Muscle of back (tissue), 13 donors: ENCODE results near the gene TMEM247. TPM values are rescaled to one million over a fixed set of nuclear protein-coding genes. Genes with fewer than 3 reads are reported as not detected.
A peak's percentile ranks its signal among the peaks of the same experiment; 100 is the strongest.

Source experiments
- DNase-seq, 3 donors: peaks; one replicate each; pipeline versions ENCODE4 v3.0.0 to v3.0.0-alpha.2; 2013
- long read RNA-seq, 9 donors: transcript quantifications; one replicate each; lab custom pipeline, GENCODE V29; 2026
- polyA plus RNA-seq, 10 donors: library from polyadenylated mRNA; unstranded; fragments of 120-200 nt; gene quantifications; one replicate each; pipeline ENCODE4 v1.2.1, GENCODE V29; 2013; ENCODE audit not compliant: insufficient read length in 10 of 10

Gene TMEM247
- polyA plus RNA-seq = not detected
- long read RNA-seq, donor 1 = 0 reads
- long read RNA-seq, donor 2 = 0 reads
- long read RNA-seq, donor 3 = 0 reads
- long read RNA-seq, donor 4 = 0 reads
- long read RNA-seq, donor 5 = 0 reads
- long read RNA-seq, donor 6 = 0 reads
- long read RNA-seq, donor 7 = 0 reads
- long read RNA-seq, donor 8 = 0 reads
- long read RNA-seq, donor 9 = 0 reads

GRCh38 chr2:46479265-46479664, at the start of gene TMEM247:
Gene TMEM247, plus strand, starts transcription at chr2:46479565.
- DNase-seq = no peak

GRCh38 chr2:46430413-46430812, 49.0 kb upstream of the TMEM247 start:
- no peak for DNase-seq

DNA sequence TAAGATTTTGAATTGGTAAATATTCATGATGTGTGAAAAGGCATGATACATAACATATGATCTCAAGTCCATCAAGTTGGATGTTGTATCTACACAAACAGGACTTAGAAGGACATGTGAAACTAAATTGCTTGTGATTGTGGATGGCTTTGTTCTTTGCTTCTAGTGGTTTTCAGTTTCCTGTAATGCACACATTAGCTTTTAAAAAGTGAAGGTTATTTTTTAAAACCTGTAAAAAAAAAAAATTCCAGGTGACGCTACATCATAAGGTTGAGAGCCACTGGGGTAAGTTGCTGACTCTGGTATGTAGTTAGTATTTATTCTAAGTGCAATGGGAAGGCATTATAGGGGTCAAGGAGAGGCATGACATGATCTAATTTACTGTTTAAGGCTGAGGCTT, 48.4 kb upstream of the TMEM247 start:
- no peak for DNase-seq

DNA sequence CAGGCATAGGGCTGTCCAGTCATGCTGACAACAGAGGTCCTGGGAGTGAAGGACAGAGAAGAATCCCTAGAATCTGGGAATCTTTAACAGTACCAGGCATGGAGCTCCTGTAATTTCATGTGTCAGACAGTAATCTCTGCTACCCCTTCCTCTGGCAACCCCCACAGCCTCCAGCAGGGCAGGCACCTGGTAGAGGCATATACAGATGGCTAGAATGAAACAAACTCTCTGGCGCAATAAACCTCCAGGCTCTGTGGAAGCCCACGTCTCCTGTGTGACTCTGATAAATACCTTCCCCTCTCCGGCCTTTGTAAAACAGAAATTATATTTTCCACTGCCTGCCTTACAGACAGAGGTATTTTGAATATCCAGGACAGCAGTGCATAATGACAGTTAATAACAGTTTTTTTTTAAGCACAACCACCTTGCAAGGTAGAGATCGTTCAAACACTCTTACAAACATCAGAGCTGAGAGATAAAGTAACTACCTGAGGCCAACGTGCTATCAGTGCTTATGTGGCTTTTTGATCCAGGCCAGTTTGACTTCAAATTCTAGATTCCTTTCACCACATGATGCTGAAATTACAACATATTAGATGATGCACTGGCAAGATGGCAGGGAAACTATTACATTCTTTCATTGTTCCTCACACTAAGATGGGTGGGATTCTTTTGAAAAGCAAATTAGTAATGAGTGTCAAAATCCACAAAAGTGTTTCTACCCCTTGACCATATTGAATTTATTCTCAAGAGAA, 47.7 kb upstream of the TMEM247 start:
- DNase-seq = no peak

DNA sequence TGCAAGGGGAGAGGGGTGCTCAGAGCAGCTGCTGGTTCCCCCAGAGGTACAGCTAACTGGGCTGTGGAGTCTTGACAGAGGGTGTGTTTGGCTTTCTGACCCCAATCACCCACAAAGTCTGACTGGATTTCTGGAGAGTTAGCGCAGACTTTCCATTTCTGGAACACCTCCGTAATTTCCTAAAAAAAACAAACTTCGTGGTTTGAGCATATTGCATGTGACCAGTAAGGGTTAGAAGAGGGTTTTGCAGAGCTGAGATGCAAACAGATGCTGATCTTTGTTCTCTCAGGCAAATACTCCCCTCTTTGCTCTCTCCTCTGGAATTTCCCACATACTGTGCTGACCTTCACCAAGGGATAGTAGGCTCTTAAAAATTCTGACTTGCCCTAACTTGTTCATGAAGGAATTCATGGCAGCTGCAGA, 44.5 kb upstream of the TMEM247 start:
- no peak for DNase-seq

- no peak for DNase-seq
Observed at GRCh38 chr2:46435353-46435752, 44.0 kb upstream of the TMEM247 start.

DNA sequence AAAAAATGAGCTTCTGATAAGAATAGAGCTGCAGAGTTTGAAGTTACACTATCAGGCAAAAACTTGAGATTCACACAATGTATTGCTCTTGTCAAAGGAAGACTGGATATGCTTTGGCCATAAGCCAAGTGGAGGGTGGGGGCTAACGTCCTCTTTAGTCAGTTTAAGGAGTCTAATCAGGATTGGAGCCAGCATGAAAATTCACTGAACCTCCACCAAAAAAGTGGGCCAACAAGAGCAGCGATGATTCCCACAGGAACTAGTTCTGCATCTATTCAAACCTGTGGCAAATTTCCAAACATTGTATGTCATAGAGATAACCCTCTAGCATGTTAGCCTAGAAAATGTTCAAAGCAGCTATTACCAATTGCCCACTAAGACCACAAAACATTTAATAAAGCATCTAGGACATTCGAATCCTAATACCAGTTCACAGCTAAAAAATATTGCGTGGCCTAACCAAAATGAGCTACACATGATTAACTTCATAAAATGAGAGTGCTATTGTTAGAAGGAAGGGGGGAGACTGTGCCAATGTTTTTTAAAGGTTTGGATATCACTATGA, 43.5 kb upstream of the TMEM247 start:
- DNase-seq = peak in 2 of 3 donors; percentile 34 to 71

- no peak for DNase-seq
Observed at GRCh38 chr2:46436800-46437199, 42.6 kb upstream of the TMEM247 start.

GRCh38 chr2:46438102-46438501, 41.3 kb upstream of the TMEM247 start:
- no peak for DNase-seq

- no peak for DNase-seq
Observed at GRCh38 chr2:46438794-46439193, 40.6 kb upstream of the TMEM247 start.

GRCh38 chr2:46439582-46439981, 39.8 kb upstream of the TMEM247 start:
- DNase-seq = no peak

GRCh38 chr2:46441838-46442712, 37.3 kb upstream of the TMEM247 start:
- DNase-seq = no peak

- DNase-seq = no peak
Observed at GRCh38 chr2:46444732-46445131, 34.6 kb upstream of the TMEM247 start.

DNA sequence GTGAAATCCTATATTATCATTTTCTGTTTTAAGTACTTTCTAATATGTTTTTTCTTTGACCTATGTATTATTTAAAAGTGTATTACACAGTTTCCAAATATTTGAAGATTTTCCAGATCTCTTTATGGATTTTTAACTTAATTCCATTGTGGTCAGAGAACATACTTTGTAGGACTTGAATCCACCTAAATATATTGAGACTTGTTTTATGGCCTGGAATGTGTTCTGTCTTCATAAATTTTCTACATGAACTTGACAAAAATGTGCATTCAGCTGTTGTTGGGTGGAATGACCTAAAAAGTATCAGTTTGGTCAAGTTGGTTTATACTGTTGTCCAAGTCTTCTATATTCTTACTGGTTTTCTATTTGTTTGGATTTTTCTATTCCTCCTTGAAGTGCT, 33.8 kb upstream of the TMEM247 start:
- DNase-seq = no peak

GRCh38 chr2:46446871-46447568, 32.3 kb upstream of the TMEM247 start:
- no peak for DNase-seq

DNA sequence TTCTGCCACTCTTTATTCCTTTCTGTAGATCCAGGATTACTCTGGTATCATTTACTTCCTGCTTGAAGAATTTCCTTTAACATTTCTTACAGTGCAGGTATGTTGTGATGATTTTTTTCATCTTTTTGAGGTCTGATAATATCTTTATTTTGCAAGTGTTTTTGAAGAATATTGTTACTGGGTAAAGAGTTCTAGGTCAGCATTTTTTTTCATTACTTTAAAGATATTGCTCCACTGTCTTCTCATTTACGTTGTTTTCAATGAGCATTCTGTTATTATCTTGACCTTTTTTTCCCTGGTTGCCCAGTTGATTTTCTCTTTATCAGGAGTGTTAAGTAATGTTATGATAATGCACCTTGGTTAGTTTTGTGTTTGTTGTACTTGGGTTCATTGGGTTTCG, 31.7 kb upstream of the TMEM247 start:
- DNase-seq = no peak

DNA sequence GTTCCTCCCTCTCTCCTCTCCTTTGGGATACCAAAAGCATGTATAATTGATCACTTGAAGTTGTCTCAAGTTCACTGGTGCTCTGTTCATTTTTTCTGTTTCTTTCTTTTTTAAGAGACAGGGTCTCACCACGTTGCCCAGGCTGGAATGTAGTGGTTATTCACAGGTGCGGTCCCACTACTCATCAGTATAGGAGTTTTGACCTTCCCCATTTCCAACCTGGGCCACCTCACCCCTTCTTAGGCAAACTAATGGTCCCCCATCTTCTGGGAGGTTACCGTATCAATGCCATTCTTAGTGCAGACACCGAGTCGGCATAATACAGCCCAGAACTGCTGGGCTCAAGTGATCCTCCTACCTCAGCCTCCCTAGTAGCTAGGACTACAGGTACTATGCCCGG, 31.3 kb upstream of the TMEM247 start:
- no peak for DNase-seq

GRCh38 chr2:46448641-46449040, 30.7 kb upstream of the TMEM247 start:
- DNase-seq = no peak

GRCh38 chr2:46449700-46450099, 29.7 kb upstream of the TMEM247 start:
- no peak for DNase-seq

DNA sequence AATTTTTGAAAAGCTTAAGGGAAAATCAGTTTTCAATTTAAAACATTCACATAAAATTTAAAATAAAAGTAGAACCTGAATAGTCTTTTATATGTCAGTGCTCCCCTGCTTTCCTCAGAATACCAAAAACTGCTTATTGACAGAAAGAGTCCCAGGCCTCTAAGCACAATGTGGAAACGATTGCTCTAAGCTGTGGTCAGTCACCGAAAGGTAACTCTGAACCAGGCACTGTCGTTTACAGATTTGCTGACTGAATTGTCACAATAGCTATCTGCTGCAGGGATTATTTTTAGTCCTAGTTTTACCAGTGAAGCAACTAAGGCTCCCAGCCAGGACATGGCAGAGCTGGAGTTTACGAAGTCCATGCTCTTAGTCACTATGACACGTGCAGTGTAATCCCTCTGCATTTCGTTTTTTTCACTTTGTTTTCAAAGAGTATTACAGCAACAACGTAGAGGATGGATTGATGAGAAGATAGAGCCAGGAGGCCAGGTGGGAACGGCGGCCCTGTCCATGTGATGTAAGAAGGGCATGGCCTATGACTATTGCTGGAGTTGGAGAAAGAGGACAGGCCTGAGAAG, 28.1 kb upstream of the TMEM247 start:
- DNase-seq = no peak

DNA sequence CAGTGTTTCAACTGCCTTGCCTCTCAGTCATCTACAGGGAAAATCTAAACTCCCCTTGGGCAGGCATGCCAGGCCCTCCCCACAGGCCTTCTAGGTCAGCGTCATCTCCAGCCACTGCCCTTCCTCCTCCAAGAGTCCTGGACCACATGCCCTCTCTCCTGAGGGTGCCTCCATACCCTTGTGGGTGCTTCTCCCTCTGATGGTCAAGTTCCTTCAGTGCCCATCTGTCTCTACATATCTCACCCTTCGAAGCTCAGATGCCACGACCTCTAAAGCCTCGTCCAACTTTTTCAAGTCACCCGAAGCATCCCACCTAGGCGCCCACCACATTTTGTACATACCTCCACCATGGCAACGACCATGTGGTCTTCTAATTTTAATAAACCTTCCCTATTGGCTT, 22.6 kb upstream of the TMEM247 start:
- DNase-seq = no peak
